HUES64 (cell line): ENCODE results near the gene TUT7.
A peak's percentile ranks its signal among the peaks of the same experiment; 100 is the strongest.
"Not testable (repeated sequence)": the region's sequence is repeated elsewhere in the genome, so short reads cannot be mapped to it uniquely, and the experiment has no call there.

ENCODE experiments used
- H3K27ac ChIP-seq: 2 replicates; pipeline ENCODE4 v1.7.0; 2013; ENCODE audit warnings: low read depth, low read length, inconsistent platforms
- H3K27me3 ChIP-seq: 2 replicates; pipeline ENCODE4 v1.6.1; 2013; ENCODE audit warnings: mild to moderate bottlenecking, low read length; ENCODE audit not compliant: insufficient read depth
- H3K36me3 ChIP-seq: 2 replicates; pipeline ENCODE4 v1.6.1; 2013; ENCODE audit warnings: mild to moderate bottlenecking, low read length; ENCODE audit not compliant: insufficient read depth
- H3K4me1 ChIP-seq: 2 replicates; pipeline ENCODE4 v1.6.1; 2013; ENCODE audit warnings: mild to moderate bottlenecking, low read length, moderate library complexity; ENCODE audit not compliant: insufficient read depth
- H3K4me3 ChIP-seq: 2 replicates; pipeline ENCODE4 v1.5.1; 2013; ENCODE audit warnings: mild to moderate bottlenecking, low read length, moderate library complexity
- H3K9ac ChIP-seq: 2 replicates; pipeline ENCODE4 v1.6.1; 2013; ENCODE audit warnings: mild to moderate bottlenecking, low read depth, low read length
- H3K9me3 ChIP-seq: 2 replicates; pipeline ENCODE4 v1.6.1; 2013; ENCODE audit warnings: low read depth, low read length; ENCODE audit not compliant: insufficient read depth
- WGBS: fragments of 150-250, 120-280 bp; methylation state at CpG from one replicate; pipeline ENCODE4 v1.1.7; 2013; ENCODE audit warnings: missing lambda C conversion rate; 5-methylcytosine and 5-hydroxymethylcytosine counted together

TUT7 gene

GRCh38 chr9:86326536-86326935 lies 27.7 kb downstream of the TUT7 start:
- Histone ChIP-seq H3K9ac (no peak overlapping the region), H3K4me3 (no peak overlapping the region), H3K27me3 (no peaks in the 10 kb centered on the region), H3K36me3 (peaks cover 71% of the 10 kb centered on the region), H3K9me3 (no peaks in the 10 kb centered on the region), H3K4me1 (peaks cover 12% of the 10 kb centered on the region), H3K27ac (no peak overlapping the region)
- WGBS = 95% methylated on average over 3 of the region's 3 CpGs

GRCh38 chr9:86324901-86325300 lies 29.3 kb downstream of the TUT7 start:
- Histone ChIP-seq H3K27ac (no peak overlapping the region), H3K36me3 (peaks cover 78% of the 10 kb centered on the region)
- no CpG with 5 or more reads among the region's 1 CpG for WGBS

GRCh38 chr9:86324308-86324707 lies 29.9 kb downstream of the TUT7 start:
- H3K4me3 ChIP-seq = no peak overlapping the region
- H3K9ac ChIP-seq = no peak overlapping the region
- H3K9me3 ChIP-seq = no peaks in the 10 kb centered on the region
- WGBS = 79% methylated on average over 2 of the region's 2 CpGs
- peaks cover 84% of the 10 kb centered on the region for H3K36me3 ChIP-seq
- no peaks in the 10 kb centered on the region for H3K27me3 ChIP-seq
- peaks cover 12% of the 10 kb centered on the region for H3K4me1 ChIP-seq
- no peak overlapping the region for H3K27ac ChIP-seq

More at GRCh38 chr9:86324901-86325300, 29.3 kb downstream of the TUT7 start:
- no peaks in the 10 kb centered on the region for H3K9me3 ChIP-seq
- H3K4me1 ChIP-seq = peaks cover 12% of the 10 kb centered on the region
- no peaks in the 10 kb centered on the region for H3K27me3 ChIP-seq
- H3K4me3 ChIP-seq = no peak overlapping the region
- no peak overlapping the region for H3K9ac ChIP-seq

- Histone ChIP-seq H3K9ac (no peak overlapping the region), H3K36me3 (peaks cover 96% of the 10 kb centered on the region), H3K27ac (no peak overlapping the region)
These were observed 31.1 kb downstream of the TUT7 start for GRCh38 chr9:86322973-86323644.

DNA sequence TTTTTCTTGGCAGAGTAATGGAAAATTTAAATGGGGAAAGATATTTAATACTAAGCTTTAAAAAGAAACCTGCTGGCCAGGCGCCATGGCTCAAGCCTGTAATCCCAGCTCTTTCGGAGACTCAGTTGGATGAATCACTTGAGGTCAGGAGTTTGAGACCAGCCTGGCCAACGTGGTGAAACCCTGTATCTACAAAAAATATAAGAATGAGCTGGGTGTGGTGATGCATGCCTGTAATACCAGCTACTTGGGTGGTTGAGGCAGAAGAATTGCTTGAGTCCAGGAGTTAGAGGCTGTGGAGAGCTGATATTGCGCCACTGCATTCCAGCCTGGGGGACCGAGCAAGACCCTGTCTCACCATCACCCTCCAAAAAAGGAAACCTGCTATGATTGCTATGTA lies 32.8 kb downstream of the TUT7 start:
- WGBS = 96% methylated on average over 5 of the region's 5 CpGs
- no peaks in the 10 kb centered on the region for H3K27me3 ChIP-seq
- H3K27ac ChIP-seq = no peak overlapping the region
- H3K9me3 ChIP-seq = no peaks in the 10 kb centered on the region
- H3K9ac ChIP-seq = no peak overlapping the region
- no peaks in the 10 kb centered on the region for H3K4me1 ChIP-seq
- peaks cover 97% of the 10 kb centered on the region for H3K36me3 ChIP-seq
- H3K4me3 ChIP-seq = no peak overlapping the region

More at GRCh38 chr9:86322973-86323644, 31.1 kb downstream of the TUT7 start:
- Histone ChIP-seq H3K4me1 (peaks cover 8% of the 10 kb centered on the region), H3K4me3 (no peak overlapping the region), H3K9me3 (no peaks in the 10 kb centered on the region), H3K27me3 (no peaks in the 10 kb centered on the region)
- 96% methylated on average over 6 of the region's 8 CpGs for WGBS

DNA sequence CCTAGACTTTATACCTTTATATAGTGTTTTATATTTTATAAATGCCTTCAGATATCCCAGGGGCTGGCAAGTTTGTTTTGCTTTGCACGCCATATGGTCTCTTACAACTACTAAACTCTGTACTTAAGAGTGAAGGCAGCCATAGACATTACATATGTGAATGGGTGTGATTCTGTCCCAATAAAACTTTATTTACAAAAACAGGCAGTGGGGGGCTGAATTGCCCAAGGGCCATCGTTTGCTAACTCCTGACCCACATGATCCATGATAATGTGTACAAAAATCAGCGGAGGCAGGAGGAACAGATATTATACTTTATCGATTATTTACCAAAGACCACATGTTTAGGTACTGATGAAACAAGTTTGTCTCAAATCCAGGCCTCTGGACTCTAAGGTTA lies 36.0 kb downstream of the TUT7 start:
- no peaks in the 10 kb centered on the region for H3K4me1 ChIP-seq
- H3K36me3 ChIP-seq = peaks cover 97% of the 10 kb centered on the region
- WGBS = 95% methylated on average over 3 of the region's 4 CpGs
- H3K4me3 ChIP-seq = no peak overlapping the region
- no peaks in the 10 kb centered on the region for H3K9me3 ChIP-seq
- no peak overlapping the region for H3K9ac ChIP-seq
- no peak overlapping the region for H3K27ac ChIP-seq
- H3K27me3 ChIP-seq = no peaks in the 10 kb centered on the region

DNA sequence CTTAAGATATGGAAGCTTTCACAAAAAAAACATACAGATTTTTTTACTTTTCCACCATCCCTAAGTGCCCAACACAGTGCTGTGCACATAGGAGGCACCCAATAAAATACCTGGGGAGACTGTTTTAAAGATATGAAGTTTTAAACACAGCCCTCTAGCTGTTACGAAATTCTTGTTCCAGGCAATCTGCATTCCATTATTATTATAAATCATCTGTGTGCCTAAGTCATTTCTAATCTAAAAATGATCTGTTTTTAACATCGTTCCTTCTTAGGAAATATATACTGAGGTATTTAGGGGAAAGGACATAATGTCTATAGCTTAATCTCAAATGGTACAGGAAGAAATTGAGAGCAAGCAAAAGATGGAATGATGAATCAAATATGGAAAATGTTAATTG lies 39.1 kb downstream of the TUT7 start:
- peaks cover 85% of the 10 kb centered on the region for H3K36me3 ChIP-seq
- H3K4me3 ChIP-seq = no peak overlapping the region

DNA sequence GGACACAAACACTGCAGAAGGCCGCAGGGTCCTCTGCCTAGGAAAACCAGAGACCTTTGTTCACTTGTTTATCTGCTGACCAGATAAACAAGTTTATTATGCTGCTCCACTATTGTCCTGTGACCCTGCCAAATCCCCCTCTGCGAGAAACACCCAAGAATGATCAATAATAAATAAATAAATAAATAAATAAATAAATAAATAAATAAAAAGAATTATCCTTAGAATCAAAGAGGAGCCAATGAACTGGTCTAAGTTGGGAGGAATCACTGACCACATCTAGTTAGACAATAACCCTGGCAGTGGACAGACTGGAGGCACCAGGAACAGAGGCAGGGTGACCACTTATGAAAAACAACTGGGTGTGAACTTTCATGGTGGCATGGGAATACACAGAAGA lies 41.3 kb downstream of the TUT7 start:
- H3K36me3 ChIP-seq = peaks cover 85% of the 10 kb centered on the region
- H3K27ac ChIP-seq, H3K27me3 ChIP-seq, H3K9me3 ChIP-seq, H3K9ac ChIP-seq, H3K4me3 ChIP-seq, H3K4me1 ChIP-seq: not testable (repeated sequence)
- 90% methylated on average over 1 of the region's 2 CpGs for WGBS

More for the DNA sequence above, 39.1 kb downstream of the TUT7 start:
- WGBS = 100% methylated on average over 1 of the region's 2 CpGs
- Histone ChIP-seq H3K9me3 (peaks cover 6% of the 10 kb centered on the region; the same call in 1 of the 2 replicates), H3K27me3 (no peaks in the 10 kb centered on the region), H3K27ac (no peak overlapping the region), H3K4me1 (no peaks in the 10 kb centered on the region), H3K9ac (no peak overlapping the region)

DNA sequence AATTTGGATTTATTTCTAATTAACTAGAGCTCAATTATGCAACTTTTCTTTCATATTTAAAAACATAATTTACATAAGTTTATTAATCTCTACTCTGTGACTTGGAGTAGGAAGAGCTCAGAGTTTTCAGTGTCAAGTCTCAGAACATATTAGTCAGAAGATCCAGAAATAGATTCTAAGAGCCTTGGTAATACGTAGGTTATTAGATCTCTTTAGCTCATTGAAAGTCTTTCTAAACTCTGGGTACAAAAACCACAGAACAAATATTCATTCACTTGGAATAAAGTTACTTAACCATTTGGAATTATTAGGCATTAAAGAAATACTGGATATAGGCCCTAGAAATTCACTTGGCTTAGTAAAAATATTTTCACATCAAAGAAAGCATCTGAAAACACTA lies 45.5 kb downstream of the TUT7 start:
- 100% methylated on average over 1 of the region's 1 CpG for WGBS
- peaks cover 6% of the 10 kb centered on the region; the same call in 1 of the 2 replicates for H3K9me3 ChIP-seq

DNA sequence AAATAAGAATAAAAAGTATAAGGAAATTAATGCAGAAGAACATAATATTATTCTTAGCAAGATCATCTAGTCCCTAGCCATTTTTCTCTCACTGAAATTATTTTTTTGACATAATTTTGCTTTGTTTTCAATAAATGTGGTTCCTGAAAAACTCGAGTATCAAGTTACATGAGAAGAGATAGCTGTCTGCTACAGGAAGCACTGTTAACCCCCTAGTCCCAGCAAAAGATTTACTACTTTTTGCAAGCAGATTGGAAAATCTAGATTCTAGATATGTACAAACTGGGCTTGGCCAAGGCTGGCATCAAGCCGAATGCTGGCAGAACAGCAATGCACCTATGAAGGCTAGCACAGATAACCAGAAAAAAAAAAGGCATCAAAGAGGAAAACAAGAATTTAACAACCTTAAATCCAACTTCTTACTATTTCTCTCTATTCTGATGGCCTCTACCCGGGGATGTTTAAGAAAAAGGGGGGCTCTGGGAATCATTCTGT lies 49.9 kb downstream of the TUT7 start:
- peaks cover 85% of the 10 kb centered on the region for H3K36me3 ChIP-seq
- no peaks in the 10 kb centered on the region for H3K9me3 ChIP-seq
- H3K4me1 ChIP-seq = peaks cover 25% of the 10 kb centered on the region
- H3K27ac ChIP-seq = peak overlapping the region; percentile 85; the same call in 1 of the 2 replicates
- WGBS = 51% methylated on average over 2 of the region's 3 CpGs
- no peak overlapping the region; the same call in 1 of the 2 replicates for H3K9ac ChIP-seq
- no peaks in the 10 kb centered on the region for H3K27me3 ChIP-seq
- no peak overlapping the region for H3K4me3 ChIP-seq

More for the DNA sequence above, 45.5 kb downstream of the TUT7 start:
- Histone ChIP-seq H3K9ac (no peak overlapping the region), H3K36me3 (peaks cover 72% of the 10 kb centered on the region), H3K4me1 (peaks cover 16% of the 10 kb centered on the region), H3K27ac (no peak overlapping the region), H3K27me3 (no peaks in the 10 kb centered on the region), H3K4me3 (no peak overlapping the region)

DNA sequence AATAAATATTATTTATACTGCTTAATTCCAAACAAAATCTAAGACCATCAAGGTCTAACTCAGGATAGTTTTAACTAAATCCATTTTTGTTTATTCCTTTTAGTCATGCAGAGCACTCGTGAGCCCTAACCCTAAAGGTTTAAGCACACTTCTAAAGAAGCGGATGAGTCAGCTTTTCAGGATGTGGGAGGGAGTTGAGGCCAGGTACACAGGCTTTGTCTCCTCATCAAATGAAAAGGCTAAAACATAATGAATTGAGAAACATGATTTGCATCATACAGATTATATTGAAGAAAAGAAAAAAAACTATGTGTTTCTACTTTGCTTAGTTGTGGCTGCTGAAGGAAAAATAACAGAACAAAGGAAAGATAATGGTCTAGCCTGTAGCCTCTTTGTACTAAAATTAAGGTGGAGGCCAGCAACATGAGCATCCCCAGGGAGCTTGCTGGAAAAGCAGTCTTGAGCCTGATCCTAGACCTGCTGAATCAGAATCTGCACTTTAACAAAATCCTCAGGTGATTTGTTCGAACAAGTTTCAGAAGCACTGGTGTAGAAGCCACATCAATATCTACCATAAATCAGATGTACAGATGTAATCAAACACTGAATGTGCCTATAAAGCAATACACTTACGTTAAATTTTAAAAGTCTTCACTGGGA lies 50.8 kb downstream of the TUT7 start:
- Histone ChIP-seq H3K4me3 (no peak overlapping the region), H3K4me1 (peaks cover 25% of the 10 kb centered on the region), H3K27ac (peak overlapping the region; percentile 85), H3K36me3 (peaks cover 85% of the 10 kb centered on the region), H3K27me3 (no peaks in the 10 kb centered on the region), H3K9me3 (no peaks in the 10 kb centered on the region), H3K9ac (peak overlapping the region; percentile 34; the same call in 1 of the 2 replicates)
- WGBS = 59% methylated on average over 4 of the region's 4 CpGs
